NB4 (cell line): Measurements from ENCODE around the gene ATP13A1.

ENCODE experiments used
- POLR2A ChIP-seq: IDR thresholded peaks from 2 replicates; pipeline ENCODE4 v1.6.1; 2011; ENCODE audit warnings: mild to moderate bottlenecking; ENCODE audit not compliant: insufficient read length; ENCODE audit errors: extremely low read depth
- TF ChIP-seq, protein P1 (sequence below): IDR thresholded peaks from one replicate; pipeline ENCODE4 v1.5.1; 2012; ENCODE audit warnings: low read depth, low read length
- TF ChIP-seq, protein P2 (sequence below): IDR thresholded peaks from 2 replicates; pipeline ENCODE4 v1.6.1; 2011; ENCODE audit warnings: low read depth, low read length

DNA sequence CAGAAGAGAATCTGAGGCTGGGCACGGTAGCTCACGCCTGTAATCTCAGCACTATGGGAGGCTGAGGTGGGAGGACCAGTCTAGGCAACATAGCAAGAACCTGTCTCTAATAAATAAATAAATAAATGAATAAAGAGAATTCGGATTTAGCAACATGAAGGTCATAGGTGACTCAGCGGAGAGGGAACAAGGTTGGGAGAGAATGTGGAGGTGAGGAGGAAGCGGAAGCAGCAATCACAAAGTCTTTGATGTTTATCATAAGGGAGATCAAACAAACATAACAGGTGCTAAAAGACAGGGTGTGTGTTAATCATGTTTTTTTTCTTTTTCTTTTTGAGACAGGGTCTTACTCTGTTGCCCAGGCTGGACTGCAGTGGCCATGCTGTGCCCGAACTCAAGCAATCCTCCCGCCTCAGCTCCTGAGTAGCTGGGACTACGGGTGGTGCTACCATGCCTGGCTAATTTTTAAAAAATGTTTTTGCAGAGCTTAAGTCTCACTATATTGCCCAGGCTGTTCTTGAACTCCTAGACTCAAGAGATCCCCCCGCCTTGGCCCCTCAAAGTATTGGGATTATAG, 61.3 kb downstream of the ATP13A1 start:
- TF ChIP-seq, protein P1, sequence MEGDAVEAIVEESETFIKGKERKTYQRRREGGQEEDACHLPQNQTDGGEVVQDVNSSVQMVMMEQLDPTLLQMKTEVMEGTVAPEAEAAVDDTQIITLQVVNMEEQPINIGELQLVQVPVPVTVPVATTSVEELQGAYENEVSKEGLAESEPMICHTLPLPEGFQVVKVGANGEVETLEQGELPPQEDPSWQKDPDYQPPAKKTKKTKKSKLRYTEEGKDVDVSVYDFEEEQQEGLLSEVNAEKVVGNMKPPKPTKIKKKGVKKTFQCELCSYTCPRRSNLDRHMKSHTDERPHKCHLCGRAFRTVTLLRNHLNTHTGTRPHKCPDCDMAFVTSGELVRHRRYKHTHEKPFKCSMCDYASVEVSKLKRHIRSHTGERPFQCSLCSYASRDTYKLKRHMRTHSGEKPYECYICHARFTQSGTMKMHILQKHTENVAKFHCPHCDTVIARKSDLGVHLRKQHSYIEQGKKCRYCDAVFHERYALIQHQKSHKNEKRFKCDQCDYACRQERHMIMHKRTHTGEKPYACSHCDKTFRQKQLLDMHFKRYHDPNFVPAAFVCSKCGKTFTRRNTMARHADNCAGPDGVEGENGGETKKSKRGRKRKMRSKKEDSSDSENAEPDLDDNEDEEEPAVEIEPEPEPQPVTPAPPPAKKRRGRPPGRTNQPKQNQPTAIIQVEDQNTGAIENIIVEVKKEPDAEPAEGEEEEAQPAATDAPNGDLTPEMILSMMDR, result no peak
- TF ChIP-seq POLR2A, result no peak
- TF ChIP-seq, protein P2, sequence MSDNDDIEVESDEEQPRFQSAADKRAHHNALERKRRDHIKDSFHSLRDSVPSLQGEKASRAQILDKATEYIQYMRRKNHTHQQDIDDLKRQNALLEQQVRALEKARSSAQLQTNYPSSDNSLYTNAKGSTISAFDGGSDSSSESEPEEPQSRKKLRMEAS, result no peak
